GM18498 (cell line): ENCODE results near the gene ATG9A.
A peak's percentile ranks its signal among the peaks of the same experiment; 100 is the strongest.

Experiments used
- ATAC-seq: cut with Tn5 transposase; IDR thresholded peaks from one replicate; pipeline ENCODE4 v1.9.1; 2021; ENCODE audit warnings: mild to moderate bottlenecking, moderate library complexity; ENCODE audit not compliant: unreplicated experiment

The ATG9A gene

GRCh38 chr2:219252900-219253752, 23.7 kb upstream of the ATG9A start, which contains the start of gene TUBA4B:
TSS of gene TUBA4B (plus strand) at chr2:219253243. CDS start at chr2:219253408, 165 bp downstream.
- peak; percentile 18 for ATAC-seq

GRCh38 chr2:219252570-219252899, 23.1 kb upstream of the ATG9A start:
- ATAC-seq, result no peak

GRCh38 chr2:219252084-219252483, 22.6 kb upstream of the ATG9A start:
- ATAC-seq, result no peak

DNA sequence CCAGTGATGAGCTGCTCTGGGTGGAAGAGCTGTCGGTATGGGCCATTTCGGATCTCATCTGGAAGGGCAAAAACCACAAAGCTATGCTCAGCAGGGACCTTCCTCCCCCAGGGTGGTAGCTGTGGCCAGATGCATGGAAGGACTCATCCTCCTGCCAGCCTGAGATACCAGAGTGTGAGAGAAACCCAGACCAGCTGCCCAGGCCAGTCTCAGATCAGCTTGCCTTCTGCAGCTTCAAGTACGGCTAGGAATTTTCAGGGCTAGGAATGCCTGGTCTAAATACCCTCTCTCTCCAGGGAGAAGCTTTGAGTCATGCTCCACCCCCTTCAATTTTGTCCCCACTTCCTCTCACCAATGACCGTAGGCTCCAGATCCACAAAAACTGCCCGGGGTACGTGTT, 22.2 kb upstream of the ATG9A start:
- ATAC-seq, result no peak

DNA sequence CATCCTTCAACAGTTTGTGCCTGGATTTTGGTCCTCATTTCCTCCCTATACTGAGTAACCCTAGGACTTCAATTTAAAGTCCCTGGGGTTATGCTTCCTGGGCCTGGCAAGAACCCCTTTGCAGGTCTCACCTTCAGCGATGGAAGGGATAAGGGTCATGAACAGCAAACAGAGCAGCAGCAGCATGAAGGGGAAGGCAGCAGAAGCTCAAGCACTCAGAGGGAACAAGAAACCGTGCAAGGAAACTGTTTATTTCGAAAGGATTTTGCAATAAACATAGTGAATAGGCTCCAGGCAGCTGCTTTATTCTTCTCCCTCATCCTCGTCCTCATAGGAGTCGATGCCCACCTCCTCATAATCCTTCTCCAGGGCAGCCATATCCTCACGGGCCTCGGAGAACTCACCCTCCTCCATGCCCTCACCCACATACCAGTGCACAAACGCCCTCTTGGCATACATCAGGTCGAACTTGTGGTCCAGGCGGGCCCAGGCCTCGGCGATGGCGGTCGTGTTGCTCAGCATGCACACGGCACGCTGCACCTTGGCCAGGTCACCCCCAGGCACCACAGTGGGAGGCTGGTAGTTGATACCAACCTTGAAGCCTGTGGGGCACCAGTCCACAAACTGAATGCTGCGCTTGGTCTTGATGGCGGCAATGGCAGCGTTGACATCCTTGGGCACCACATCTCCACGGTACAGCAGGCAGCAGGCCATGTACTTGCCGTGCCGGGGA, 20.8 kb upstream of the ATG9A start:
- no peak for ATAC-seq

- peak; percentile 29 for ATAC-seq
Measured at GRCh38 chr2:219249203-219249980, 20.0 kb upstream of the ATG9A start.

GRCh38 chr2:219248845-219249202, 19.4 kb upstream of the ATG9A start:
- no peak for ATAC-seq

GRCh38 chr2:219247678-219248642, 18.5 kb upstream of the ATG9A start:
- no peak for ATAC-seq

GRCh38 chr2:219246559-219246958, 17.1 kb upstream of the ATG9A start:
- no peak for ATAC-seq

GRCh38 chr2:219245899-219246230, 16.4 kb upstream of the ATG9A start:
- ATAC-seq, result no peak

- ATAC-seq, result peak; percentile 72
Measured at GRCh38 chr2:219245148-219245898, 15.9 kb upstream of the ATG9A start, which contains the start of the genes GLB1L and STK16. TSS of gene GLB1L (minus strand) at chr2:219245444. CDS start at chr2:219243573, 1,871 bp downstream. TSS of gene STK16 (plus strand) at chr2:219245479. CDS start at chr2:219246000, 521 bp downstream.

- ATAC-seq, result no peak
Measured at GRCh38 chr2:219244789-219245147, 15.3 kb upstream of the ATG9A start.

DNA sequence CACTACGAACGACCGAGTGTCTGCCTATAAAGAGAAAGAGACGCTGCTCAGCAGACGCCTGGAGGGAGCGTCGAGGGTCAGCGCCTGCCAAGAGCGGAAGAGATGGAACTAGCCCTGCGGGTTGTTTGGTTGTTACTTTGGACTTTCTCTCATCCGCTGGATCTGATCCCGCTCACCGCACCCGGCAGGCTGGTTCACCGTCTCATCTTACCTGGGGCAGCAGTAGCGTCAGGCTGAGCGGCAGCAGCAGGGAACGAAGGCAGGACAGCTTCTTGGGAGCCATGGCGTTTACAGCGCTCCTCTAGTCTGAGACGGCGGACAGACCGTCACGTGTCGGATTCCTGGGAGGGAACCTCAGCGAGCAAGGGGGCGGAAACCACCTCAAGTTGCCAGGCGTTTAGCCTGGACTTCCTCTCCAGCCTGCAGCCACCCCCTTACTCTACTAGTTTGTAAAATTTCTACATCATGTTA, 13.9 kb upstream of the ATG9A start:
- ATAC-seq, result no peak

DNA sequence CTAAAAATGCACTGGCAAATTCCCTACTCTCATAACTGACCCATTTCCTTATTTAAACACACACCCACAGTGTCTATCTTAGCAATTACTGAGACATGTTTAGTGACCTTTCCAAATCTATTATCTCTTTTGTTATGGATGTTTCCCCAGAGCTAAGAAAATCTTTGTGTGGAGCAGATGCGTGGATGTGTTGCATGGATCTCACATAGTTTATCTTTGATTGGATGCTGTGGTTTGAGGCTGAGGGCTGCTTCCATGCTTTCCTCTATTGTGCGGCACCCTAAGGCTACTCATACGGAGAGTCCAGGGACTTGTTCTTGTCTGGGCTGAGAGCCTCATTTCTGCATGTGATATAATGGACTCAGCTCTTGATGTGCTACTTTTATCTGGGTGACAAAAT, 4.9 kb upstream of the ATG9A start:
- no peak for ATAC-seq

- ATAC-seq, result no peak
Measured at GRCh38 chr2:219230059-219230540, 664 bp upstream of the ATG9A start.

DNA sequence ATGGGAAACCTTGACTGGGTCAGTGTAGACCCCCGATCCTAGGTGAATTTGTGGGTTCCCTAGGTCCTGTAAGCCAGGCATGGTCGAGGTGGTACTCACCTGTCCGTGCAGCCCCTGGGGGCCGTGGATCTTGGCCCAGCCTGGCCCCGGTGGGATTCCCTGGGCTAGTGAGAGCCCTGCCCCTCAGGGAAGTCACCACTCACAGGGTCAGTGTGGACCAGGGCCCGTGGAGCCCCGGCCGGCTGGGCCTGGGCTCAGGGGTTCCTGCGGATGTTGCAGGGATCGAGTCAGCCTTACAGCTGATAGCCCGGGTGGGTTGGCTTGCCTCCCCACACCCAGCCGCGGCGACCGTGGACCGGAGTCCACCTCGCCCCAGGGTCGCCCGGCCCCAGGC, 528 bp downstream of the ATG9A start:
- ATAC-seq, result no peak

GRCh38 chr2:219228041-219228910, 1.2 kb downstream of the ATG9A start:
- no peak for ATAC-seq

GRCh38 chr2:219225350-219225749, 4.1 kb downstream of the ATG9A start:
- ATAC-seq, result no peak
